ENCODE data around the gene AK5.

AK5 gene

DNA sequence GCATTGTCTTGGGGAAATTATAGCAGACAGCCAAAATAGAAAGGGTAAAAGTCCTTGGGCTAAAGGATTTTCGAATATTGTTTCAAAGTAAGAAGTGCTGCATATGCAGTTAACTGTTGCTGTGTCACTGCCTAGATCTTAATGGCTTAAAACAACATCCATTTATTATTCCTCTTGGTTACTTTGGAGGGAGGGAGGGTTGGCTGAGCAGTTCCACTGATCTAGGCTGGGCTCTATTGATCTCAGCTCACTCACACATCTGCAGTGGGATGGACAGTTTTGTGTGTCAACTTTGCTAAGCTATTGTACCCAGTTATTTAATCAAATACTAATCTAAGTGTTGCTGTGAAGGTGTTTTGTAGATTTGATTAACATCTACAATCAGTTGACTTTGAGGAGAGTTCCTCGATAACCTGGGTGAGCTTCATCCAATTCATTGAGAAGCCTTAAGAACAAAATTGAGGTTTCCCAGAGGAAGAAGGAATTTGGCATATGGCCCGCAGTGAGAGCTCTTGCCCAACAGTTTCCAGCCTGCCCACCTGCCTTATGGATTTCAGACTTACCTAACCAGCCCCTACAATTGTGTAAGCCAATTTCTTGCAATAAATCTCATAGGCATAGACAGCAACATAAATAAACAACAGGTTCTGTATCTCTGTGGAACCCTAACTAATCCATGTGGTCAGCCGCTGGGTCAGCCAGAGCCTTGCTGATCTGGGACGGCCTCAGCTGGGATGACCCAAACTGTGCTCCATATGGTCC lies 187.3 kb downstream of the AK5 start:
- Histone ChIP-seq H3K27ac (ENCODE audit: low read depth, low read length) (no peak overlapping the region), H3K4me1 (ENCODE audit: control insufficient read depth, low read length) (no peaks in the 10 kb centered on the region)
- TF ChIP-seq EZH2phosphoT487 (IDR thresholded peaks at IDR 0.05; ENCODE audit: borderline replicate concordance, low read length) = no peak
- TF ChIP-seq, protein P1, sequence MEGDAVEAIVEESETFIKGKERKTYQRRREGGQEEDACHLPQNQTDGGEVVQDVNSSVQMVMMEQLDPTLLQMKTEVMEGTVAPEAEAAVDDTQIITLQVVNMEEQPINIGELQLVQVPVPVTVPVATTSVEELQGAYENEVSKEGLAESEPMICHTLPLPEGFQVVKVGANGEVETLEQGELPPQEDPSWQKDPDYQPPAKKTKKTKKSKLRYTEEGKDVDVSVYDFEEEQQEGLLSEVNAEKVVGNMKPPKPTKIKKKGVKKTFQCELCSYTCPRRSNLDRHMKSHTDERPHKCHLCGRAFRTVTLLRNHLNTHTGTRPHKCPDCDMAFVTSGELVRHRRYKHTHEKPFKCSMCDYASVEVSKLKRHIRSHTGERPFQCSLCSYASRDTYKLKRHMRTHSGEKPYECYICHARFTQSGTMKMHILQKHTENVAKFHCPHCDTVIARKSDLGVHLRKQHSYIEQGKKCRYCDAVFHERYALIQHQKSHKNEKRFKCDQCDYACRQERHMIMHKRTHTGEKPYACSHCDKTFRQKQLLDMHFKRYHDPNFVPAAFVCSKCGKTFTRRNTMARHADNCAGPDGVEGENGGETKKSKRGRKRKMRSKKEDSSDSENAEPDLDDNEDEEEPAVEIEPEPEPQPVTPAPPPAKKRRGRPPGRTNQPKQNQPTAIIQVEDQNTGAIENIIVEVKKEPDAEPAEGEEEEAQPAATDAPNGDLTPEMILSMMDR (IDR thresholded peaks at IDR 0.05; ENCODE audit: low read depth, low read length, poor library complexity, severe bottlenecking) = no peak

DNA sequence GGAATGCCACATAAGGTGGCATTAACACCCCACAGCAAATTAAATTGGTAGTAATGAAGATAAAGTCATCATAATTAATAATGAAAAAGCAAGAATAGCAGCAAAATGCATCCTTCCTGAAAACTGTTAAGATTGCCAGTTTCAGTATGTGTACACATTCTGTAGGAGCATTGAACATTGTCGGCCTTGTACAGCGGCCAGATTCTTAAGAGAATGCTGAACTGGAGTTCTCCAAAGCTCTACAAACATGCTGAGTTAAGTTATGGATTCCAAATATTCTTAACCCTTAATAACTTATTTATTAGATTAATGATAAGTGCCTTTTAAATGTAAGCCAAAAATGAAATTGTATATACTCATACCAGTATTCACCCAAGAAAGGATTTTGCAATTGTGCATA lies 189.9 kb downstream of the AK5 start:
- Histone ChIP-seq H3K9me2 (replicated peaks; ENCODE audit: control insufficient read depth, low read length) (no peaks in the 10 kb centered on the region), H3K27ac (ENCODE audit: low read depth, low read length) (no peak overlapping the region), H3K4me3 (ENCODE audit: low read length) (no peak overlapping the region), H3K27me3 (ENCODE audit: control insufficient read depth, low read length) (peaks cover 14% of the 10 kb centered on the region), H3F3A (ENCODE audit: control insufficient read depth, insufficient read depth) (no peaks in the 10 kb centered on the region), H3K4me1 (ENCODE audit: control insufficient read depth, low read length) (no peaks in the 10 kb centered on the region), H3K9me3 (ENCODE audit: control insufficient read depth, insufficient read depth, low read length) (no peaks in the 10 kb centered on the region; the same call in 1 of the 2 replicates), H3K4me2 (ENCODE audit: low read length) (no peak overlapping the region), H3K36me3 (ENCODE audit: control insufficient read depth, low read length) (no peaks in the 10 kb centered on the region), H3K79me2 (ENCODE audit: control insufficient read depth, low read length) (no peaks in the 10 kb centered on the region), H4K20me1 (ENCODE audit: control insufficient read depth, insufficient read depth, low read depth, low read length) (no peaks in the 10 kb centered on the region)
- no peak for TF ChIP-seq EZH2phosphoT487 (IDR thresholded peaks at IDR 0.05; ENCODE audit: borderline replicate concordance, low read length)
- TF ChIP-seq, protein P1 (IDR thresholded peaks at IDR 0.05; ENCODE audit: low read depth, low read length, poor library complexity, severe bottlenecking) = no peak

More for the DNA sequence above, 187.3 kb downstream of the AK5 start:
- H3K79me2 ChIP-seq (ENCODE audit: control insufficient read depth, low read length) = no peaks in the 10 kb centered on the region
- H3F3A ChIP-seq (ENCODE audit: control insufficient read depth, insufficient read depth) = no peaks in the 10 kb centered on the region
- H3K9me2 ChIP-seq (replicated peaks; ENCODE audit: control insufficient read depth, low read length) = no peaks in the 10 kb centered on the region
- H3K4me3 ChIP-seq (ENCODE audit: low read length) = no peak overlapping the region
- peaks cover 13% of the 10 kb centered on the region for H3K27me3 ChIP-seq (ENCODE audit: control insufficient read depth, low read length)
- H4K20me1 ChIP-seq (ENCODE audit: control insufficient read depth, insufficient read depth, low read depth, low read length) = no peaks in the 10 kb centered on the region
- no peak overlapping the region for H3K4me2 ChIP-seq (ENCODE audit: low read length)
- no peaks in the 10 kb centered on the region for H3K36me3 ChIP-seq (ENCODE audit: control insufficient read depth, low read length)
- H3K9me3 ChIP-seq (ENCODE audit: control insufficient read depth, insufficient read depth, low read length) = no peaks in the 10 kb centered on the region; the same call in 1 of the 2 replicates

DNA sequence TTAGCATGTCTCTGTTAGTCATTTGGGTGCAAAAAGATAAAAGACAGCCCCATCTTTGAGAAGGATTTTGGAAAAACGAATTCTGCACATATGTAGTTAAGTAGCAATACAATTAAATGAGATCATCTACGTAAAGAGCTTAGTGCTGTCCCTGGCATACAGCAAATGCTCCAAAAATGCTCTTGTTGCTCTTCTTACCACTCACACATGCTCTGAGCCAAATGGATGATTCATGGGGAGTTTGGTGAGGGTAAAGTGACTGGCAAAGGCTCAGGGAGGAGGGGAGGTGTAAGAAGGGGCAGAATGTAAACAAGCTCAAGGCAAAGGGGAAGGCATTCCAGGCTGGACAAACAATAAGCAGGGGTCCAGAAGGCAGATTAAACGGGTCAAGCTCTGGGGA lies 191.9 kb downstream of the AK5 start:
- H3K27ac ChIP-seq (ENCODE audit: low read depth, low read length) = no peak overlapping the region
- no peaks in the 10 kb centered on the region for H3K36me3 ChIP-seq (ENCODE audit: control insufficient read depth, low read length)
- no peak for TF ChIP-seq EZH2phosphoT487 (IDR thresholded peaks at IDR 0.05; ENCODE audit: borderline replicate concordance, low read length)
- TF ChIP-seq, protein P1 (IDR thresholded peaks at IDR 0.05; ENCODE audit: low read depth, low read length, poor library complexity, severe bottlenecking) = no peak
- no peak overlapping the region for H3K4me2 ChIP-seq (ENCODE audit: low read length)
- H3K27me3 ChIP-seq (ENCODE audit: control insufficient read depth, low read length) = peaks cover 21% of the 10 kb centered on the region
- H3K9me3 ChIP-seq (ENCODE audit: control insufficient read depth, insufficient read depth, low read length) = no peaks in the 10 kb centered on the region; the same call in 1 of the 2 replicates
- no peaks in the 10 kb centered on the region for H4K20me1 ChIP-seq (ENCODE audit: control insufficient read depth, insufficient read depth, low read depth, low read length)
- H3K9me2 ChIP-seq (replicated peaks; ENCODE audit: control insufficient read depth, low read length) = no peaks in the 10 kb centered on the region
- no peak overlapping the region for H3K4me3 ChIP-seq (ENCODE audit: low read length)
- H3K79me2 ChIP-seq (ENCODE audit: control insufficient read depth, low read length) = no peaks in the 10 kb centered on the region
- H3K4me1 ChIP-seq (ENCODE audit: control insufficient read depth, low read length) = no peaks in the 10 kb centered on the region
- H3F3A ChIP-seq (ENCODE audit: control insufficient read depth, insufficient read depth) = no peaks in the 10 kb centered on the region
